Stimulated activated CD8-positive, alpha-beta memory T cell treated with anti-CD3 and anti-CD28 coated beads, Interleukin-12 subunit alpha, Interleukin-12 subunit beta, amount 100 ng/mL, for 1 hour (primary cell): ENCODE data around the gene AGRN.
A peak's percentile ranks its signal among the peaks of the same experiment; 100 is the strongest.
"Not testable (repeated sequence)": the region's sequence is repeated elsewhere in the genome, so short reads cannot be mapped to it uniquely, and the experiment has no call there.

Experiments used
- DNase-seq: peaks from one replicate; pipeline ENCODE4 v3.0.0-alpha.2; 2020; ENCODE audit warnings: low read depth

AGRN gene

DNA sequence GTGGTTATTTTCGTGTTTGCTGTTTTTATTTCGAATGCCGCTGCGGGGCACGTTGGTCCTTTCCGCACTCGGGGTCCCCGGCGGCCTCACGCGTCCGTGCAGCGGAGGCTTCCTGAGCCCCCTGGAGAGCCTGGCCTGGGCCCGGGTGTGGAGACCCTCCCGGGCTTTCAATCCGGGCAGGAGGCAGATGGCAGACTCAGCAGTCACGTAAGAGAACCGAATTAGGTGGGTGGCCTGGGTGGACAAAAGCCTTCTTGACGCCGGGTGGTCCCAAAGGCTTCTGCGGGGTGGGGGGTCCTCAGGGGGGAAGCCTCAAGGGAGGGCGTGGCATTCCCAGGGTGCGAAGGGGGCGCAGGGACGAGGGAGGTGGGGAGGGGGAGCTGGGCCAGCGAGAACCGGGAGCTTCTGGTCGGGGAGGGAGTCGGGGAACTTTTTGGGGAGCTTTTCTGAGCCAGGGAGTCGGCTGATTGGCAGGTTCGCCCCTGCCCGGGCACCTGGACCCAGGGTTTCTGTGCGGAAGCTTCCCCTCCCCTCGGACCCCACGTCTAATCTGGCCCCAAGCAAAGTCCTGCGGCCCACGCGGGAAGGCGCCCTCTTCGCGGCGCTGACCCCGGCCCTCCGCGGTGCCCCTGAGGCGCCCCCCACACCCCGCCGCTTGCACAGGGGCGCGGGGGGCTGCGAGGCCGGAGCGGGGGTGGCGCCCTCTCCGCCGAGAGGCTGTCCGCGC lies 18.7 kb upstream of the AGRN start:
- DNase-seq, result no peak

DNA sequence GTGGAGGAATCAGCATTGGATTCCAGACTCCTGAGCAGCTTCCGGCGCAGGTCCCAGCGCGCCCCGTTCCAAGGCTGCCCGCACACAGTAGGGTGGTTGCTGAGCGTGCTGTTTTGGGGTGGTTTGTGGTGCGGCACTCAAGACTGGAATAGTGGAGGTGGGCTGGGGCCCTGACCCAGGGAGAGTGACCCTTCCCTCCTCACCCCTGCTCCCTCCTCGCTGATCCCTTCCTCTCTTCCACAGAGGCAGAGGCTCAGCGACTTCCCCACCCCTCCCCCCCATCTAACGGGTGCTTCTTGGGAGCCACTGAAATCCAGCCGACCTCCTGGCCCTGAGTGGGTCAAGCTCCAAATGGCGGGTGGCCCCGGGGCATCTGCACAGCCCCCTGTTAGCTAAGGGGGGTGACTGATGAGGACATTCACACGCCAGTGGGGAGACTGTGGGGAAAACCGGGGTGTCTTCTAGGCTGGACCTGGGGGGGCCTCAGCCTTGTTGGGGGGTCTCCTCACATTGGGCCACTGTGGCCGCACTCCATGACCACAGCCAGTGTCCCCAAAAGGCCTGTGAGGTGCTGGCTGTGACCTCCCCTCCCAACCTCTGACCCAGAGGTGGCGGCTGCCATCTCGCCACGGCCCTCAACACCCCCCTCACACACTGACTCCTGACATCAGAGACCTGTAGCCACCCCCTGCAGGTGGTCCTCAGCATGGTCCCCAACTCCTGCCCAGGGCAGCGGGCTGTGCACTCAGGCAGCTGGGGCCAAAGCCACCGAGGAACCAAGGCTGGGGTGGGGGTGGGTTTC lies 16.1 kb upstream of the AGRN start:
- DNase-seq, result no peak

DNA sequence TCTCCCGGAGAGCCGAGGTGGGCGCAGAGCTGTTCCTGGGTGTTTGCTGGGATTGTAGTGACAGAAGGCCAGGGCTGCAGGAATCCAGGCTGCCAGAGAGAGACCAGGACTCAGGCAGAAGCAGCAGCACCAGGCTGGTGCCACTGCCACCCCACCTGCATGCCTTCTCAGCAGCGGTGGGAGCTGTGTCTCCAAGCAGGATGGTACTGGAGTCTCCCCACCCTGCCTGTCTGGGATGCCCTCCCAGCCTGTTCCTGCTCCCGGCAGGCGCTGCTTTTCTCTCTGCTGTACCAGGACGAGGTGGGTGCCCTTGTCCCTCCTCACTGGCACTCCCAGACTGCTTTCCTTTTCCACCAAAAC lies 15.5 kb upstream of the AGRN start:
- DNase-seq, result no peak

DNA sequence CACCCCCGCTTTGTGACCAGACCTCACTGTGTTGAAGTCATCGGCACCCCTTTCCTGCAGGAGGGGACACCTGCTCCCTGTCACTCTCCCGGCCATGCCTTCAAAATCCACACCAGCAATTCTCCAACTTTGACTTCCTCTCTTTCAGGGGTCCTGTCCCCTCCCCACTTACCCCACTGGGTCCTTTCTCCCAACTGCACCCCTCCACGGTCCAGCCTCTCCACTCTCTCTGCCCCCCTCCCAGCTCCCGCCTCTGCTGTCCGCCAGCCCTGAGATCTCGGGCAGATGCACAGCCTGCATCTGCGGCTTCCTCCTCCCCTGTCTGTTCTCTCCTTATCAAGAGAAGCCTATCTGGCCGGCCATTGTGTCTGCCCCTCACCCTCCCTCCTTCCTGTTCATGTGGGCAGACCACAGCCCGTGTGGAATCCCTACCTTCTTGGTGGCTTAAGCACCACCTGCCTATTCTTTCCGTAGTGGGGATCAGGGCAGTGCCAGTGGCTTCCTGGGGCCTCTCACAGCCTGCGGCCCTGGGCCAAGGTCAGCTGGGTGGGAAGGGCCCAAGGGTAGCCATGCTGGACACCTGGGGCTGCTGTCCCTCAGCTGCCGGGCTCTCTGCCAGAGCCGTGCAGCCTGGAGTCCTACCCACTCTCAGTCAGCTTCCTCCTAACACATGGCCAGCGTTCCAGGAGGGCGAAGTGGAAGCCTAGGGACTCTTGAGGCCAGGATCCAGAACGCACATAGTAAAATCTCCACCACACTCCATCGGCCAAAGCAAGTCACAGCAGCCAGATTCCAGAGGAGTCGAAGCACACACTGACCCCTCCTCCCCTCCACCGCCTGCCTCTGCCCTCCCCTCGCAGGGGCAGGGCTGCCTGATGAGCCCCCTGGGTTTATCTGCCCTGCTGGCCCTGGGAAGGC lies 14.9 kb upstream of the AGRN start:
- no peak for DNase-seq

DNA sequence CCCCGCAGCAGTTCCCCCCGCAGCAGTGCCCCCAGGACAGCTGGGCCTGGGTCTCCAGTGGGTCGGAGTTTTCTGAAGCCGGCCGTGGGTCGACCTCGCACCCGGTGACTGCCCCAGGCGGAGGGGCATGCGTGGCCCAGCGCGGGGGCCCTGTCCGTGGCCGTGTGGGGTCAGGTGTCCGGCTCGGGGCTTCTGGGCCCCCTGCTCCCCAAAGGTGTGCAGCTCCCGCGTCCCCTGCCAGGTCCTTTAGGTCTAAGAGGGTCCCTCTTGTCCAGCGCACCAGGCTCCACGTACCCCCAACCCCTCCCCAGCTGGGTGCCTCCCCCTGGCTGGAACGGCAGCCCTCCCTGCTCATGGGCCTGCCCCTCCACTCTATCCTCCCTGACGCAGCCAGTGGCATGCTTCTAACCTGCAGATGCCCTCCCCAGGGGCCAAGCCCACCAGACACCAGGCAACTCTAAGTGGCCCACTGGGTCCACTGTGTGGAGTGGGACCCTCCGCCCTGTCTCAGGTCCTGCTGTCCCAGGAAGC lies 14.1 kb upstream of the AGRN start:
- DNase-seq, result no peak

GRCh38 chr1:1006305-1007159 lies 13.4 kb upstream of the AGRN start:
- no peak for DNase-seq

DNA sequence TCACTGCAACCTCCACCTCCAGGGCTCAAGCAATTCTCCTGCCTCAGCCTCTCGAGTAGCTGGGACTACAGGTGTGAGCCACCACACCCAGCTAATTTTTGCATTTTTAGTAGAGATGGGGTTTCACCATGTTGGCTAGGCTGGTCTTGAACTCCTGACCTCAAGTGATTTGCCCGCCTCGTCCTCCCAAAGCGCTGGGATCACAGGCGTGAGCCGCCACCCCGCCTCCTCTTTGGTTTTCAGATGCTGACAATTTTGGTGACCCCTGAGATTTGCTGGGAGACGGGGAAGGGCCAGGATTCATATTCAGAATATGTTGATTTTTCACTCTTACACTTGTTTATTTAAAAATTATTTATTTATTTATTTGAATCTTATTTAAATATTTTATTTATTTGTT lies 9.8 kb upstream of the AGRN start:
- DNase-seq, result not testable (repeated sequence)

- no peak for DNase-seq
These were observed 8.4 kb upstream of the AGRN start for GRCh38 chr1:1011396-1011949.

DNA sequence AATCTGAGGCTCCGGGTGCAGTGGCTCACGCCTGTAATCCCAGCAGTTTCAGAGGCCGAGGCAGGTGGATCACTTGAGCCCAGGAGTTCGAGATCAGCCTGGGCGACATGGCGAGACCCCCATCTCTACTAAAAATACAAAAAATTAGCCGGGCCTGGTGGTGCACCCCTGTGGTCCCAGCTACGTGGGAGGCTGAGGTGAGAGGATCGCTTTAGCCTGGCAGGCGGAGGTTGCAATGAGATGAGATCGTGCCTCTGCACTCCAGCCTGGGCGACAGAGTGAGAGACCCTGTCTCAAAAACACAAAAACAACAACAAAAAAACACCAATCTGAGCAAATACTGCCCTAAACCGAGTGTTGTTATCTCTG lies 7.2 kb upstream of the AGRN start:
- not testable (repeated sequence) for DNase-seq

DNA sequence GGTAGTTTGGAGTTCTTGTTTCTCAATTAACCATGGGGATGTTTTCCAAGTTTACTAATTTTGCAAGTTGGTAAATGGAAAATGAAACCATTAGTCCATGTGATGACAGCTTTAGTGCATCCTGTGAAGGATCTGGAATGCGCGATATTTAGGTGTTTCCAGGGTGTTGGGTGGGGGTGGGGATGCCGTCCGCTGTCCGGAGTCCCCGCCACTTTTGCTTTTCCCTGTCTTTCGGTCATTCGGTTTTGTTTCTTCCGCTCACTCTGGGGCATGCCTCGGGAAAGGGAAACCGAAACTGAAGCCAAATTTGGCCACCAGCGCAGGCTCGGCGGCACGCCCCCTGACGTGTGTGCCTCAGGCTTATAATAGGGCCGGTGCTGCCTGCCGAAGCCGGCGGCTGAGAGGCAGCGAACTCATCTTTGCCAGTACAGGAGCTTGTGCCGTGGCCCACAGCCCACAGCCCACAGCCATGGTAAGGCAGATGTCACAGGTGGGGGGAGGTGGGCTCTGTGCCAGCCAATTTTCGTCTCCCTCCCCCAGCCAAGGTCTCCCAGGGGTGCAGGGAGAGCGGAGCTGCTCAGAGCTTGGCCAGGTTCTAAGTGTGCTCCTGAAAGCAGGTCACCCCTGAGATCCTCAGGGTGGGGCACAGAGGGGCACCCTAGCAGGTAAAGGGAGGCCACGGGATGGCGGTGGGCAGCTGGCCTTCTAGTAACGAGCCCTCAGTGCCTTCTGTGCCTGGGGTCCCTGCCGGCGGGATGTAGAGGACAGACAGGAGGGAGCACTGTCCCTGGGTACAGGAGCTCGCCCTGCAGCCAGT lies 6.6 kb upstream of the AGRN start, which contains the start of gene ISG15:
TSS of gene ISG15 (plus strand) at position 393 of the 817 bp plus-strand sequence. CDS start at position 470, 77 bp downstream.
- peak; percentile 87 for DNase-seq

GRCh38 chr1:1013922-1014648 lies 5.8 kb upstream of the AGRN start:
- no peak for DNase-seq

- DNase-seq, result no peak
These were observed 4.9 kb upstream of the AGRN start for GRCh38 chr1:1014799-1015681.

DNA sequence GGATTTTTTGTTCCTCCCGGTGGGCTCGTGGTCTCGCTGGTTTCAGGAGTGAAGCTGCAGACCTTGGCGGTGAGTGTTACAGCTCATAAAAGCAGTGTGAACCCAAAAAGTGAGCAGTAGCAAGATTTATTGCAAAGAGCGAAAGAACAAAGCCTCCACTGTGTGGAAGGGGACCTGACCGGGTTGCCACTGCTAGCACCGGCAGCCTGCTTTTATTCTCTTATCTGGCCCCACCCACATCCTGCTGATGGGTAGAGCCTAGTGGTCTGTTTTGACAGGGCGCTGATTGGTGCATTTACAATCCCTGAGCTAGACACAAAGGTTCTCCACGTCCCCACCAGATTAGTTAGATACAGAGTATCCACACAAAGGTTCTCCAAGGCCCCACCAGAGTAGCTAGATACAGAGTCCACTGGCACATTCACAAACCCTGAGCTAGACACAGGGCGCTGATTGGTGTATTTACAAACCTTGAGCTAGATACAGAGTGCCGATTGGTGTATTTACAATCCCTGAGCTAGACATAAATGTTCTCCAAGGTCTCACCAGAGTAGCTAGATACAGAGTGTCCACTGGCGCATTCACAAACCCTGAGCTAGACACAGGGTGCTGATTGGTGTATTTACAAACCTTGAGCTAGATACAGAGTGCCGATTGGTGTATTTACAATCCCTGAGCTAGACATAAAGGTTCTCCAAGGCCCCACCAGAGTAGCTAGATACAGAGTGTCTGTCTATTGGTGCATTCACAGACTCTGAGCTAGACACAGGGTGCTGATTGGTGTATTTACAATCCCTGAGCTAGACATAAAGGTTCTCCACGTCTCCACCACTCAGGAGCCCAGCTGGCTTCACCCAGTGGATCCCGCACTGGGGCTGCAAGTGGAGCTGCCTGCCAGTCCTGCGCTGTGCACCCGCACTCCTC lies 2.3 kb upstream of the AGRN start:
- DNase-seq, result not testable (repeated sequence)

DNA sequence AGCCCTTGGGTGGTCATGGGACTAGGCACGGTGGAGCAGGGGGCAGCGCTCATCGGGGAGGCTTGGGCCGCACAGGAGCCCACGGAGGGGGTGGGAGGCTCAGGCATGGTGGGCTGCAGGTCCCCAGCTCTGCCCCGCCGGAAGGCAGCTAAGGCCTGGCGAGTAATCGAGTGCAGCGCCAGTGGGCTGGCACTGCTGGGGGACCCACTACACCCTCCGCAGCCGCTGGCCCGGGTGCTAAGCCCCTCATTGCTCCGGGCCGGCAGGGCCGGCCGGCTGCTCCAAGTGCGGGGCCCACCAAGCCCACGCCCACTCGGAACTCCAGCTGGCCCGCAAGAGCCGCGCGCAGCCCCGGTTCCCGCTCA lies 1.6 kb upstream of the AGRN start:
- not testable (repeated sequence) for DNase-seq

GRCh38 chr1:1019122-1019999 lies 559 bp upstream of the AGRN start:
- peak; percentile 62 for DNase-seq

DNA sequence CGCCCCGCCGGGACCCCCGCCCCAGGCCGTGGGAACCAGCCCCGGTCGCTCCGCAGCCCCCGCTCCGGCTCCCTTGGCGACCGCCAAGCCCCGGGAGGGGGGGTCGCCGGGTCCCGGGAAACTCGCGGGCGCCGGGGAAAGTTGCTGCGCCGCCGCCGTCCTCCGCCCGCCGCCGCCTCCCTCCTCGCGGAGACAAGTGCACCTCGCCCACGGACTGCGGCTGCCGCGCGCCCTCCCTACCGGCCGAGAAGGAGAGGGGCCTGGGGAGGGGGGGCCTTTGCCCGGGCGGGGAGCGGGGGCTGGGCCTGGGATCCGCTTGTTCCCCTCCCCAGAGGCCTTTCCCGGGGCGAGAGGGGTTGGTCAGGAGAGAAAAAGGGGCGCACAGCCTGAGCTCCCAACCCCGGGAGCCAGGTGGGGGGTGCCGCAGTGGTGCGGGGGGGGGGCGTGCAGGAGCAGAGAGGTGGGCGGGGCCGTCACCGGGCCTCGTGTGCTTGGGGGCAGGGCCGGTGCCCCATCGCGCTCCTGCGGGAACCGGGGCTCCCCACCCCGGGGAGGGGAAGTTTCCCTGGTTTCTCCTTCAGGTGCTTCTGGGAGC lies 592 bp downstream of the AGRN start:
- DNase-seq, result no peak
